ENCODE measurements around the gene CCDC85C. TPM values are rescaled to one million over a fixed set of nuclear protein-coding genes. Genes with fewer than 3 reads are reported as not detected.
A peak's percentile ranks its signal among the peaks of the same experiment; 100 is the strongest.

The CCDC85C gene
- total RNA-seq, 1 experiment from 2014 or later: 42.3 TPM

- H3K27me3 ChIP-seq (ENCODE audit: insufficient read depth, low read length): no peaks in the 10 kb centered on the region
- RAD21 ChIA-PET (ENCODE audit: low non-redundant PET in 1 of 2, low total read pairs in 2 of 2, uncharacterized antibody in 2 of 2, unreplicated experiment in 2 of 2): interaction anchor here (0.6 to 1.5 kb wide), 3 partner anchors 27 to 324 kb away, joined by 3 to 5 read pairs (median 4); no protein-coding TSS in a partner anchor
- H3K4me1 ChIP-seq (ENCODE audit: control insufficient read depth in 1 of 2, insufficient read depth in 2 of 2, low read length in 2 of 2): peaks cover 61 to 64% of the 10 kb centered on the region in 2 experiments
- intact Hi-C loops (cut with micrococcal nuclease): no loop called here
- no peak overlapping the region for H2AFZ ChIP-seq (ENCODE audit: low read depth, low read length, poor library complexity, severe bottlenecking)
- no peak for DNase-seq (ENCODE audit: low read depth, low spot score)
- H3K9me2 ChIP-seq (ENCODE audit: insufficient read depth): no peaks in the 10 kb centered on the region
- CTCF ChIA-PET: interaction anchor here (1.2 to 2.5 kb wide), 2 partner anchors 29 to 53 kb away, joined by 3 to 8 read pairs; partner anchors contain the start of gene CCDC85C
- peak overlapping the region; percentile 82 for H3K4me2 ChIP-seq (ENCODE audit: low read length)
- H3K79me2 ChIP-seq (ENCODE audit: insufficient read depth, low read length): peaks cover 60% of the 10 kb centered on the region
- H3K36me3 ChIP-seq (ENCODE audit: control insufficient read depth in 1 of 2, insufficient read depth in 2 of 2, low read length in 2 of 2): 0 out of 4 replicates have a peak, but pooled peaks cover 0 to 6% of the 10 kb centered on the region in 2 experiments
- no TSS peak for BruUV-seq (replicated peaks)
- H4K20me1 ChIP-seq (ENCODE audit: insufficient read depth): peaks cover 4% of the 10 kb centered on the region; the same call in 1 of the 2 replicates
- no peaks in the 10 kb centered on the region for H3K9me3 ChIP-seq (ENCODE audit: control insufficient read depth in 1 of 2, insufficient read depth in 1 of 2, low read depth in 1 of 2, low read length in 2 of 2)
- peak overlapping the region; percentile 48 for H3K27ac ChIP-seq (ENCODE audit: low read depth, low read length)
- ATAC-seq: peak; percentile 63
- POLR2A ChIA-PET: interaction anchor here (0.5 kb wide), 1 partner anchor 16 kb away, joined by 3 read pairs; no protein-coding TSS in a partner anchor
- peak overlapping the region in 1 of 2 experiments; percentile 30; a peak in 2 of 4 replicates for H3K4me3 ChIP-seq (replicated peaks in 1 of 2; ENCODE audit: low read depth in 1 of 2, low read length in 2 of 2)
- TF ChIP-seq SIN3A (IDR thresholded peaks at IDR 0.05; ENCODE audit: low read depth) (no peak), YY1 (IDR thresholded peaks at IDR 0.05; ENCODE audit: extremely low read depth, insufficient replicate concordance, low read depth, low read length) (no peak), CTCF (IDR thresholded peaks at IDR 0.05 in 2 of 3, conservative IDR thresholded peaks at IDR 0.05 in 1 of 3; ENCODE audit: borderline replicate concordance in 1 of 3, insufficient read depth in 1 of 3, low read depth in 2 of 3, low read length in 2 of 3) (peak in 2 of 3 experiments; percentile 43 to 57; a peak in 3 of 6 replicates), ZFX (IDR thresholded peaks at IDR 0.05) (0 out of 2 replicates have a peak, but pooled peaks have one; percentile 11), ZNF274 (IDR thresholded peaks at IDR 0.05; ENCODE audit: low read depth, low read length) (no peak)
- peak overlapping the region; percentile 32 for H3K9ac ChIP-seq (ENCODE audit: low read length)
These were observed 28.7 kb downstream of the CCDC85C start for GRCh38 chr14:99575043-99576023.

All from HCT116 (cell line).